GM12864 (cell line): Measurements from ENCODE around the gene PSMD9.
"Not testable (repeated sequence)": the region's sequence is repeated elsewhere in the genome, so short reads cannot be mapped to it uniquely, and the experiment has no call there.

Source experiments
- DNase-seq: peaks from one replicate; pipeline ENCODE4 v3.0.0-alpha.2; 2011; ENCODE audit warnings: low read depth
- H3K4me3 ChIP-seq: 2 replicates; pipeline ENCODE4 v1.5.1; 2011; ENCODE audit warnings: mild to moderate bottlenecking, low read depth, low read length, control low read depth
- CTCF ChIP-seq: IDR thresholded peaks from 2 replicates; pipeline ENCODE4 v1.5.1; 2011; ENCODE audit warnings: low read depth, mild to moderate bottlenecking, moderate library complexity, low read length, control low read depth, inconsistent platforms; ENCODE audit errors: missing control alignments

Gene PSMD9

GRCh38 chr12:121861636-121862254 lies 26.8 kb upstream of the PSMD9 start:
- H3K4me3 ChIP-seq, result no peak overlapping the region
- no peak for TF ChIP-seq CTCF
- DNase-seq, result no peak

- no peak overlapping the region for H3K4me3 ChIP-seq
- DNase-seq, result no peak
- no peak for TF ChIP-seq CTCF
Measured at GRCh38 chr12:121866331-121866730, 22.3 kb upstream of the PSMD9 start.

- not testable (repeated sequence) for H3K4me3 ChIP-seq, DNase-seq
Measured at GRCh38 chr12:121869229-121869628, 19.4 kb upstream of the PSMD9 start.

GRCh38 chr12:121871467-121871866 lies 17.1 kb upstream of the PSMD9 start:
- DNase-seq, result no peak
- TF ChIP-seq CTCF, result no peak
- H3K4me3 ChIP-seq, result no peak overlapping the region

GRCh38 chr12:121872546-121873215 lies 15.9 kb upstream of the PSMD9 start:
- H3K4me3 ChIP-seq, result no peak overlapping the region
- no peak for TF ChIP-seq CTCF

GRCh38 chr12:121873216-121873569 lies 15.4 kb upstream of the PSMD9 start:
- TF ChIP-seq CTCF, result no peak
- H3K4me3 ChIP-seq, result no peak overlapping the region
- DNase-seq, result no peak

More at GRCh38 chr12:121872546-121873215, 15.9 kb upstream of the PSMD9 start:
- no peak for DNase-seq

- DNase-seq, result no peak
- no peak for TF ChIP-seq CTCF
- H3K4me3 ChIP-seq, result no peak overlapping the region
Measured at GRCh38 chr12:121874071-121874470, 14.5 kb upstream of the PSMD9 start.
